Osteoblast (primary cell): Measurements from ENCODE around the gene CRADD. TPM values are rescaled to one million over a fixed set of nuclear protein-coding genes. Genes with fewer than 3 reads are reported as not detected.

ENCODE experiments used
- DNase-seq: peaks from one replicate; pipeline ENCODE4 v3.0.0; 2011; ENCODE audit warnings: low spot score, mixed read lengths; ENCODE audit not compliant: insufficient read length; ENCODE audit errors: missing footprints
- H2AFZ ChIP-seq: 2 replicates; pipeline ENCODE4 v1.6.0; 2011; ENCODE audit warnings: mild to moderate bottlenecking, low read length
- H3K27ac ChIP-seq: 2 replicates; pipeline ENCODE4 v1.5.1; 2011; ENCODE audit warnings: mild to moderate bottlenecking, low read depth, low read length, moderate library complexity
- H3K27me3 ChIP-seq: 2 replicates; pipeline ENCODE4 v1.6.0; 2012; ENCODE audit warnings: mild to moderate bottlenecking, control low read depth, inconsistent platforms, low read length, moderate library complexity; ENCODE audit not compliant: insufficient read depth
- H3K36me3 ChIP-seq: 2 replicates; pipeline ENCODE4 v1.5.1; 2011; ENCODE audit warnings: mild to moderate bottlenecking, low read length, control low read depth, moderate library complexity; ENCODE audit not compliant: insufficient read depth
- H3K4me1 ChIP-seq: 2 replicates; pipeline ENCODE4 v1.5.1; 2011; ENCODE audit warnings: mild to moderate bottlenecking, low read length, control low read depth, moderate library complexity; ENCODE audit not compliant: insufficient read depth
- H3K4me2 ChIP-seq: 2 replicates; pipeline ENCODE4 v1.6.0; 2011; ENCODE audit warnings: mild to moderate bottlenecking, low read length; ENCODE audit not compliant: insufficient read depth
- H3K4me3 ChIP-seq: fragments of 200-600 bp; sonication (generic); 3 replicates; pipeline ENCODE4 v1.5.1; 2012; ENCODE audit warnings: mild to moderate bottlenecking, low read length, inconsistent platforms; ENCODE audit not compliant: insufficient read depth
- H3K79me2 ChIP-seq: 2 replicates; pipeline ENCODE4 v1.6.0; 2012; ENCODE audit warnings: mild to moderate bottlenecking, low read length, control low read depth, inconsistent platforms; ENCODE audit not compliant: insufficient read depth
- H3K9me3 ChIP-seq: 2 replicates; pipeline ENCODE4 v1.5.1; 2011; ENCODE audit warnings: low read depth, low read length, control low read depth
- H4K20me1 ChIP-seq: 2 replicates; pipeline ENCODE4 v1.6.0; 2012; ENCODE audit warnings: mild to moderate bottlenecking, low read length, control low read depth; ENCODE audit not compliant: insufficient read depth
- CTCF ChIP-seq: IDR thresholded peaks from 2 replicates; pipeline ENCODE4 v1.5.1; 2011; ENCODE audit warnings: mild to moderate bottlenecking, low read depth, low read length, moderate library complexity; ENCODE audit errors: extremely low read depth
- total RNA-seq: library from RNA; depleted of rRNA; stranded (reverse); fragments of >200 nt; gene quantifications from 2 replicates; pipeline ENCODE4 v1.2.3, GENCODE V29; 2012

Gene CRADD
- total RNA-seq, 1 donor, result 15.6 TPM

DNA sequence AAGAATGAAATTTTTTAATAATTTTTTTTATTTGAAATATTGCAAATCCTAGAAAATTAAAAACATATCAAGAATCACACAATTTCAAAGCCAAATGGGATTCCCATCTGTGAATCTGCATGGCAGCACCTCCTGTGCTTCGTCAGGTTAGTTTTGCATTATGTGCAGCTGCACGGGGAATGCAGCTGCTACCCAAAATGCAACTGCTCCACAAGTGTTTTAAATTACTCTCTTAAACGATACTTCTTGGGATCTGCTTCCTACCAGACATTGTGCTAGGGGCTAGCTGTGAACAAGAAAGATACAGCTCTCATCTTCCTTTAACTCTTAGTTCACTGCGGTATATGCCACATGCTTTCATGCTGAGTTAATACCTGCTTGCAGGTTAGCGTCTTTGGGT is 154.2 kb downstream of the CRADD start:
- no peaks in the 10 kb centered on the region for H3K27me3 ChIP-seq
- peaks cover 2% of the 10 kb centered on the region for H3K79me2 ChIP-seq
- no peak for DNase-seq
- peaks cover 10% of the 10 kb centered on the region for H3K4me1 ChIP-seq
- no peaks in the 10 kb centered on the region for H4K20me1 ChIP-seq
- H3K27ac ChIP-seq, result no peak overlapping the region
- H3K4me3 ChIP-seq, result no peak overlapping the region
- H2AFZ ChIP-seq, result no peak overlapping the region
- H3K4me2 ChIP-seq, result no peak overlapping the region
- TF ChIP-seq CTCF, result no peak
- no peaks in the 10 kb centered on the region for H3K9me3 ChIP-seq
- H3K36me3 ChIP-seq, result no peaks in the 10 kb centered on the region

- H3K27me3 ChIP-seq, result no peaks in the 10 kb centered on the region
- DNase-seq, result no peak
- H4K20me1 ChIP-seq, result no peaks in the 10 kb centered on the region
- H3K4me3 ChIP-seq, result no peak overlapping the region
- H3K27ac ChIP-seq, result no peak overlapping the region
- H3K79me2 ChIP-seq, result peaks cover 2% of the 10 kb centered on the region
- no peaks in the 10 kb centered on the region for H3K9me3 ChIP-seq
- no peak overlapping the region for H2AFZ ChIP-seq
- TF ChIP-seq CTCF, result no peak
- no peaks in the 10 kb centered on the region for H3K36me3 ChIP-seq
- H3K4me1 ChIP-seq, result peaks cover 6% of the 10 kb centered on the region
- no peak overlapping the region for H3K4me2 ChIP-seq
Measured at GRCh38 chr12:93832131-93832530, 155.0 kb downstream of the CRADD start.

- peaks cover 3% of the 10 kb centered on the region for H3K4me1 ChIP-seq
Measured at GRCh38 chr12:93833946-93834345, 156.8 kb downstream of the CRADD start.

DNA sequence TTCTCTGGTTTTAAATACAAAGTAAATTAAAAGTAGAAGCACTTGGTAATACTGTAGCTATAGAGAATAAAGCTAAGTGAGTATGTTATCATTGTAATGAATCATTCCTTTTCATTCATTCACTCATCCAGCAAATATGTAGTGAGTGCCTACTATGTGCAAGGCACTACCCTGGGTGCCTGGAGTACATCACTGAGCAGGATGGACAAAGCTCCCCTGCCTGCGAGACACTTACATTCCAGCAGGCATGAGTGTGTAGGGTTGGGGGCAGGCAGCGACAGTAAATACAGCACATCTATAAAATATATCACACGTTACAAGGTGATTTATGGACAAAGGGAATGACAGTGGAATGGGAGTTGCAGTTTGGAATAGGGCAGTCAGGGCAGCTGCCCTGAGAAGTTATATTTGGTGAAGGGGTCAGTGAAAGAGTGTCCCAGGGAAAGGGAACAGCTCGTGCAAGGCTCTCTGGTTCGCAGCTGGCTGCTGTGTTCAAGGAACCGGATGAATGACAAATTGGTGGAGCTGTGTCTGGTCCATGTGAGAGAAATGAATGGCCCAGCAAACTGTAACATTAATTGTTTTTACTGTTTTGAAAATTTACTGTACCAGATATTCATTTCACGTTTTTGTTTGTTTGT is 159.6 kb downstream of the CRADD start:
- Histone ChIP-seq H3K27me3 (no peaks in the 10 kb centered on the region), H4K20me1 (no peaks in the 10 kb centered on the region)

More at GRCh38 chr12:93833946-93834345, 156.8 kb downstream of the CRADD start:
- H3K27me3 ChIP-seq, result no peaks in the 10 kb centered on the region
- H2AFZ ChIP-seq, result no peak overlapping the region
- no peak overlapping the region for H3K4me3 ChIP-seq
- H3K9me3 ChIP-seq, result no peaks in the 10 kb centered on the region
- H3K4me2 ChIP-seq, result no peak overlapping the region
- no peak for DNase-seq
- H4K20me1 ChIP-seq, result no peaks in the 10 kb centered on the region
- H3K79me2 ChIP-seq, result no peaks in the 10 kb centered on the region
- H3K36me3 ChIP-seq, result no peaks in the 10 kb centered on the region
- H3K27ac ChIP-seq, result no peak overlapping the region
- TF ChIP-seq CTCF, result no peak

More for the DNA sequence above, 159.6 kb downstream of the CRADD start:
- H3K4me1 ChIP-seq, result no peaks in the 10 kb centered on the region
- TF ChIP-seq CTCF, result no peak
- no peaks in the 10 kb centered on the region for H3K79me2 ChIP-seq
- H3K4me2 ChIP-seq, result no peak overlapping the region
- no peaks in the 10 kb centered on the region for H3K9me3 ChIP-seq
- DNase-seq, result no peak
- H3K36me3 ChIP-seq, result no peaks in the 10 kb centered on the region
- H2AFZ ChIP-seq, result no peak overlapping the region
- no peak overlapping the region for H3K4me3 ChIP-seq
- no peak overlapping the region for H3K27ac ChIP-seq
